Naive B cell (primary cell): ENCODE measurements around the gene SLC23A1. TPM values are rescaled to one million over a fixed set of nuclear protein-coding genes. Genes with fewer than 3 reads are reported as not detected.
"Not testable (repeated sequence)": the region's sequence is repeated elsewhere in the genome, so short reads cannot be mapped to it uniquely, and the experiment has no call there.

ENCODE experiments used
- ATAC-seq, 2 donors: fragments of 150-1000 bp; cut with Tn5 transposase; 2 replicates each; pipeline ENCODE4 v1.10.0; 2021; ENCODE audit warnings: low read depth in 2 of 2, mild to moderate bottlenecking in 2 of 2, moderate library complexity in 2 of 2
- DNase-seq: peaks from one replicate; pipeline ENCODE4 v3.0.0; 2022
- H3K27ac Mint-ChIP-seq, 6 donors: one replicate each; pipeline ENCODE4 v1.8.0; 2020 to 2022; ENCODE audit warnings: mild to moderate bottlenecking in 6 of 6, mixed read lengths in 6 of 6, moderate library complexity in 5 of 6, inconsistent platforms in 2 of 6
- H3K27me3 Mint-ChIP-seq, 3 donors: one replicate each; pipeline ENCODE4 v1.8.0; 2021 to 2022; ENCODE audit warnings: mixed read lengths in 3 of 3, mild to moderate bottlenecking in 1 of 3
- H3K36me3 Mint-ChIP-seq, 2 donors: one replicate each; pipeline ENCODE4 v1.8.0; 2020 to 2022; ENCODE audit warnings: mixed read lengths in 2 of 2, inconsistent platforms in 1 of 2, mild to moderate bottlenecking in 1 of 2
- H3K4me1 Mint-ChIP-seq, 3 donors: one replicate each; pipeline ENCODE4 v1.8.0; 2020 to 2022; ENCODE audit warnings: mixed read lengths in 3 of 3, inconsistent platforms in 1 of 3, mild to moderate bottlenecking in 1 of 3, moderate library complexity in 1 of 3
- H3K4me3 Mint-ChIP-seq, 8 donors: one replicate each; pipeline ENCODE4 v1.8.0; 2020 to 2022; ENCODE audit warnings: mild to moderate bottlenecking in 8 of 8, mixed read lengths in 8 of 8, moderate library complexity in 8 of 8, inconsistent platforms in 2 of 8
- H3K9me3 Mint-ChIP-seq, 7 donors: one replicate each; pipeline ENCODE4 v1.8.0; 2020 to 2022; ENCODE audit warnings: mixed read lengths in 7 of 7, mild to moderate bottlenecking in 5 of 7, inconsistent platforms in 2 of 7, moderate library complexity in 1 of 7
- polyA plus RNA-seq, 6 donors: library from polyadenylated mRNA; unstranded; fragments of 300-500 nt; fragmentation: Illumina TruSeq; gene quantifications; one replicate each; pipeline ENCODE4 v1.2.3, GENCODE V29; 2021; ENCODE audit warnings: low read depth in 6 of 6

SLC23A1 gene
- polyA plus RNA-seq, 6 donors from 2014 or later: 0.13 to 0.57 (median 0.49) TPM; not detected in 3

GRCh38 chr5:139391570-139392323 lies 8.7 kb upstream of the SLC23A1 start:
- H3K4me3 Mint-ChIP-seq: peak overlapping the region; percentile 83 to 97 (median 93)
- DNase-seq (peak; percentile 22), ATAC-seq (peak; percentile 1)
- peak overlapping the region in 5 of 6 donors; percentile 73 to 98 (median 94) for H3K27ac Mint-ChIP-seq
- H3K27me3 Mint-ChIP-seq: no peaks in the 10 kb centered on the region
- H3K9me3 Mint-ChIP-seq: no peaks in the 10 kb centered on the region
- peaks cover 46 to 67% (median 60%) of the 10 kb centered on the region in 3 donors for H3K4me1 Mint-ChIP-seq
- H3K36me3 Mint-ChIP-seq: no peaks in the 10 kb centered on the region

- H3K27ac Mint-ChIP-seq: peak overlapping the region; percentile 33 to 99 (median 94)
- no peak for DNase-seq
- ATAC-seq: no peak
- H3K36me3 Mint-ChIP-seq: no peaks in the 10 kb centered on the region
- H3K27me3 Mint-ChIP-seq: no peaks in the 10 kb centered on the region
- H3K9me3 Mint-ChIP-seq: no peaks in the 10 kb centered on the region
- H3K4me3 Mint-ChIP-seq: peak overlapping the region; percentile 61 to 97 (median 96)
- H3K4me1 Mint-ChIP-seq: peaks cover 53 to 75% (median 68%) of the 10 kb centered on the region in 3 donors
These were observed 7.8 kb upstream of the SLC23A1 start for GRCh38 chr5:139390639-139391569.

- no peaks in the 10 kb centered on the region for H3K27me3 Mint-ChIP-seq
- peak within 1 kb of the TSS; percentile 89 to 97 (median 94) for H3K4me3 Mint-ChIP-seq
- DNase-seq: peak; percentile 84
- H3K36me3 Mint-ChIP-seq: no peaks in the 10 kb centered on the region
- peaks cover 58 to 77% (median 75%) of the 10 kb centered on the region in 3 donors for H3K4me1 Mint-ChIP-seq
- no peaks in the 10 kb centered on the region for H3K9me3 Mint-ChIP-seq
- peak; percentile 53 to 55 for ATAC-seq
- peak within 1 kb of the TSS; percentile 90 to 99 (median 96) for H3K27ac Mint-ChIP-seq
These were observed 6.9 kb upstream of the SLC23A1 start, which contains the start of gene MZB1 for GRCh38 chr5:139389701-139390638. TSS of gene MZB1 (minus strand) at chr5:139389913. CDS start at chr5:139389856, 57 bp downstream.

- Mint-ChIP-seq H3K4me1 (peaks cover 66 to 90% (median 89%) of the 10 kb centered on the region in 3 donors), H3K27me3 (no peaks in the 10 kb centered on the region), H3K4me3 (peak overlapping the region; percentile 89 to 97 (median 94)), H3K36me3 (no peaks in the 10 kb centered on the region), H3K27ac (peak overlapping the region; percentile 90 to 99 (median 95)), H3K9me3 (no peaks in the 10 kb centered on the region)
- ATAC-seq (peak; percentile 33 to 34), DNase-seq (peak; percentile 80)
These were observed 5.2 kb upstream of the SLC23A1 start for GRCh38 chr5:139388198-139388821.

- no peaks in the 10 kb centered on the region for H3K27me3 Mint-ChIP-seq
These were observed 4.6 kb upstream of the SLC23A1 start for GRCh38 chr5:139387611-139388197.

GRCh38 chr5:139386956-139387355 lies 3.9 kb upstream of the SLC23A1 start:
- ATAC-seq, H3K27me3 Mint-ChIP-seq, DNase-seq, H3K36me3 Mint-ChIP-seq, H3K9me3 Mint-ChIP-seq: not testable (repeated sequence)
- H3K27ac Mint-ChIP-seq: peak overlapping the region; percentile 54 to 99 (median 92)
- peaks cover 73 to 96% (median 93%) of the 10 kb centered on the region in 3 donors for H3K4me1 Mint-ChIP-seq
- peak overlapping the region; percentile 86 to 97 (median 93) for H3K4me3 Mint-ChIP-seq

More at GRCh38 chr5:139387611-139388197, 4.6 kb upstream of the SLC23A1 start:
- H3K4me3 Mint-ChIP-seq: peak overlapping the region; percentile 89 to 97 (median 94)
- ATAC-seq: no peak
- no peaks in the 10 kb centered on the region for H3K9me3 Mint-ChIP-seq
- H3K36me3 Mint-ChIP-seq: no peaks in the 10 kb centered on the region
- DNase-seq: no peak
- H3K27ac Mint-ChIP-seq: peak overlapping the region; percentile 90 to 99 (median 95)
- peaks cover 66 to 88% (median 87%) of the 10 kb centered on the region in 3 donors for H3K4me1 Mint-ChIP-seq

- Mint-ChIP-seq H3K36me3 (no peaks in the 10 kb centered on the region), H3K9me3 (no peaks in the 10 kb centered on the region), H3K27me3 (no peaks in the 10 kb centered on the region), H3K4me3 (peak overlapping the region in 6 of 8 donors; percentile 18 to 97 (median 92)), H3K4me1 (peaks cover 66 to 89% (median 86%) of the 10 kb centered on the region in 3 donors), H3K27ac (peak overlapping the region in 5 of 6 donors; percentile 70 to 99 (median 90))
- no peak for DNase-seq
- no peak for ATAC-seq
These were observed 2.9 kb upstream of the SLC23A1 start for GRCh38 chr5:139386050-139386438.

GRCh38 chr5:139385061-139386049 lies 2.3 kb upstream of the SLC23A1 start:
- no peaks in the 10 kb centered on the region for H3K9me3 Mint-ChIP-seq
- no peak for DNase-seq
- peak overlapping the region; percentile 85 to 99 (median 94) for H3K27ac Mint-ChIP-seq
- ATAC-seq: no peak
- H3K4me3 Mint-ChIP-seq: peak overlapping the region; percentile 40 to 97 (median 88)
- peaks cover 62 to 84% (median 81%) of the 10 kb centered on the region in 3 donors for H3K4me1 Mint-ChIP-seq
- H3K27me3 Mint-ChIP-seq: no peaks in the 10 kb centered on the region
- no peaks in the 10 kb centered on the region for H3K36me3 Mint-ChIP-seq

GRCh38 chr5:139384591-139385051 lies 1.5 kb upstream of the SLC23A1 start:
- peak overlapping the region; percentile 85 to 96 (median 94) for H3K27ac Mint-ChIP-seq
- peak overlapping the region; percentile 40 to 97 (median 88) for H3K4me3 Mint-ChIP-seq
- no peaks in the 10 kb centered on the region for H3K27me3 Mint-ChIP-seq
- ATAC-seq: no peak
- H3K4me1 Mint-ChIP-seq: peaks cover 61 to 81% (median 78%) of the 10 kb centered on the region in 3 donors
- no peak for DNase-seq
- H3K9me3 Mint-ChIP-seq: no peaks in the 10 kb centered on the region
- no peaks in the 10 kb centered on the region for H3K36me3 Mint-ChIP-seq

- peak overlapping the region in 6 of 8 donors; percentile 36 to 97 (median 76) for H3K4me3 Mint-ChIP-seq
- ATAC-seq (no peak), DNase-seq (no peak)
- H3K27me3 Mint-ChIP-seq: no peaks in the 10 kb centered on the region
- H3K36me3 Mint-ChIP-seq: no peaks in the 10 kb centered on the region
- H3K27ac Mint-ChIP-seq: peak overlapping the region; percentile 85 to 96 (median 94)
- H3K9me3 Mint-ChIP-seq: no peaks in the 10 kb centered on the region
- H3K4me1 Mint-ChIP-seq: peaks cover 56 to 78% (median 72%) of the 10 kb centered on the region in 3 donors
These were observed 995 bp upstream of the SLC23A1 start for GRCh38 chr5:139383993-139384590.
